CD4-positive, alpha-beta T cell treated with Interleukin-10 for 1 hour (primary cell): ENCODE measurements around the gene ACSM5.
"Not testable (repeated sequence)": the region's sequence is repeated elsewhere in the genome, so short reads cannot be mapped to it uniquely, and the experiment has no call there.

ENCODE experiments used
- DNase-seq: peaks from one replicate; pipeline ENCODE4 v3.0.0-alpha.2; 2020

The ACSM5 gene

DNA sequence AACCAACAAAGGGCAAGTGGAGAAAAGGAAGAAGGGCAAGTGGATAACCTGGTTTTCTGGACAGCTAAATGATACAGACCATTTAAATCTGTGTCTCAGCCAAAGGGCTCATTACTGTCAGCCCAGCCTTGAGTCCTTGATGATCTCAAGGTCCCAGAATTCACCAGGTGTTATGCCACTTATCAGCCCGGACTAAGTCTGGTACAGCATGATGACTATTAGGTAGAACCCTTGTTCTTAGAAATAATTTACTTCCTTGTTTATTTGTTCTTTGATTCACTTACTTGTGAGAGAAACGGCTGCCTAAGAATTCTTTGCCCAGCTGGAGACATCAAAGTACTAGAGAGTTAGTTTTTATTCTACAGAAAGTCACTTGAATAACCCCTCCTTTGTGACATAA is 8.3 kb upstream of the ACSM5 start:
- no peak for DNase-seq

GRCh38 chr16:20401475-20402016 is 7.8 kb upstream of the ACSM5 start:
- no peak for DNase-seq

GRCh38 chr16:20402651-20403050 is 6.7 kb upstream of the ACSM5 start:
- no peak for DNase-seq

- no peak for DNase-seq
These were observed 4.7 kb upstream of the ACSM5 start, which contains the start of gene PDILT for GRCh38 chr16:20404637-20405036. Gene PDILT (minus strand): TSS chr16:20404737. CDS start chr16:20399300, 5,437 bp downstream.

DNA sequence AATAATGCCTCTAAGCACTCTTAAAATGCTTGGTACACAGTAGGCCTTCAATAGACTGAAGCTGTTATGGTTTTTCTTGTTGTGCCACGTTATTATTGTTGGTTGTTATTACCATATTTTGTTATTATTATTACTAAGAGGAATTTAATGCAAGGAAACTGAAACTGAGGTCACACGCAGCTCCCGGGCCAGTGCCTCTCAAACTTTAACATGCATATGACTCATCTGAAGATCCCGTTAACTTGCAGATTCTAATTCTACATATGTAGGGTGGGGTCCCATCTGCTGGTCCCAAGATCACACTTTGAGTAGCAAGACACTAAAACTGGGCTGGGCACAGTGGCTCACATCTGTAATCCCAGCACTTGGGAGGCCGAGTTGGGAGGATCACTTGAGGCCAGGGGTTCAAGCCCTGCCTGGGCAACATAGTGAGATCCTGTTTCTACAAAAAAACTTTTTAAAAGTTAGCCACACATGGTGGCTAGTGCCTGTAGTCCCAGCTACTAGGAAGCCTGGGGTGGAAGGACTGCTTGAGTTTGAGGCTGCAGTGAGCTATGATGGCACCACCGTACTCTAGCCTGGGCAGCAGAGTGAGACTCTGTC is 888 bp downstream of the ACSM5 start:
- no peak for DNase-seq

DNA sequence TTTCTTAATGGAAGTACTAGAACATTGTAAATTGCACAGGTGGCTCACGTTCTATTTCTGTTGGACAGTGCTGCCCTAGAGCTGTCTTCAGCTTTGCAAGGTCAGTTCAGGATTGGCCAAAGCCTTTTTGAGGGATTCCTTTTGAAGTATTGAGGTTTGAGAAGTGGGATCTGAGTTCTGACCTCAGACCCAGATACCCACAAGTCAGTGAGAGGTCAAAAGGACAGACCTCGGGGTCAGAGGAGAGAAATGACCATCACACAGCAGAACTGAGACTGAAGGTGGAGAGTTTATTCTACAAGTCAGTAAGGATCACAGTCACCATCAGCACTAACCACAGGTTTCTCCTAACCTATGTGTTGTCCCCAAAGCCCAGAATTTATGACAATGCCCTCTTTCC is 1.7 kb downstream of the ACSM5 start:
- DNase-seq = no peak

DNA sequence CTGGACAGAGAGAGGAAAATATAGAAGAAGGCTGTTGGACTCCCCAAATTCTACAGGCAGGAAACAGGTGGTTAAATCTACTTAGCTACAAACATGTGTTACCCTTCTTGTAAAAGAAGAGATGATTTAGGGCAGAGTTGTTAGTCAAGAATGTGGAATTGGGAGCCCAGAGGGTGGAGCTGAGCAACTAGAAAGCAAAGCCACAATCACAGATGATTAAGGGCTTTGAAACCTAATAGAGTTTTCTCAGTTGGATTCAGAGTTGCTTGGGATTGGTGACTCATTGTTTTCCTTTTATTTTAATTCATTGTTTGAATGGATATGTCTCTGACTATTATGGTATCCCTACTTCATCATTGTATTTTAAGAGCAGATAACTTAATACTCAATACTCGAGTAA is 6.2 kb downstream of the ACSM5 start:
- DNase-seq = no peak

DNA sequence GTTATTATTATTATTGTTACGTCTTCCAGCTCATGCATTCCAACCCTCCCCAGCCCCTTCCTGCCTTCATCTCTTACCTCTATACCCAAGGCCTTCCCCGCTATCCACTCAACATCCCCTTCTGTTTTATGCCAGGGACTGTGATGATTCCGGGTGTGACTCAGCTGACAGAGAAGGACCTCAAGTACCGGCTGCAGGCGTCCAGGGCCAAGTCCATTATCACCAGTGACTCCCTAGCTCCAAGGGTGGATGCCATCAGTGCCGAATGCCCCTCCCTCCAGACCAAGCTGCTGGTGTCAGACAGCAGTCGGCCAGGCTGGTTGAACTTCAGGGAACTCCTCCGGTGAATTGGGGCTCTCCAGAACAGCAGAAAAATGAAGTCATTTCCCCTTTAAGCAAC is 9.8 kb downstream of the ACSM5 start:
- not testable (repeated sequence) for DNase-seq

DNA sequence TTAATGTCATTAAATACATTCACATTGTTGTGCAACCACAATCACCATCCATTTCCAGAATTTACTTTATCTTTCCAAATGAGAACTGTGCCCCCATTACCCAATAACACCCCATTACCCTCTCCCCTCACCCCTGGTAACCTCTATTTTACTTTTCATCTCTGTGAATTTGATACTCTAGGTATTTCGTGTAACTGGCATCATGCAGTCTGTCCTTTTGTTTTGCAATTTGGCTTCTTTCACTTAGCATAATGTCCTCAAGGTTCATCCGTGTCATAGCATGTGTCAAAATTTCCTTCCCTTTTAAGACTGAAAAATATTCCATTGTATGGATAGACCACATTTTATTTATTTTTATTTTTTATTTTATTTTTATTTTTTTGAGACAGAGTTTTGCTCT is 12.4 kb downstream of the ACSM5 start:
- not testable (repeated sequence) for DNase-seq

- DNase-seq = not testable (repeated sequence)
These were observed 14.4 kb downstream of the ACSM5 start for GRCh38 chr16:20423772-20424128.

GRCh38 chr16:20424129-20424866 is 15.0 kb downstream of the ACSM5 start:
- DNase-seq = no peak

- DNase-seq = not testable (repeated sequence)
These were observed 18.1 kb downstream of the ACSM5 start for GRCh38 chr16:20427401-20427797.

DNA sequence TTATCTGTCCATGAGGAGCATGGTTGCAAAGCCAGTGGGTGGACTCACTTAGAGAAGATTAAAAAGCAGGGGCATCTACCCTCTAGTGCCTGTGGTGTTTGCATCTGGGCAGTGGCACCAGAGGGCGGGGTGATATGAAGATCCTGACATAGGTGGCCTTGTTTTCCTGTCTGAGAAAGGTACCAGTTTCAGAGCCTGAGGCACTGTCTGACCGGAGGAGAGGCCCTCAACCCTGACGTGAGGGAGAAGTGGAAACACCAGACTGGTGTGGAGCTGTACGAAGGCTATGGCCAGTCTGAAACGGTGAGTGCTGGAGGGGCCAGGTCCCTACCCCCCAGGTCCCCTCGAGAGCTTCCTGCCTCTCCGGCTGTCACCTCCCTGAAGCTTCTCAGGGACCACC is 20.2 kb downstream of the ACSM5 start:
- DNase-seq = not testable (repeated sequence)

DNA sequence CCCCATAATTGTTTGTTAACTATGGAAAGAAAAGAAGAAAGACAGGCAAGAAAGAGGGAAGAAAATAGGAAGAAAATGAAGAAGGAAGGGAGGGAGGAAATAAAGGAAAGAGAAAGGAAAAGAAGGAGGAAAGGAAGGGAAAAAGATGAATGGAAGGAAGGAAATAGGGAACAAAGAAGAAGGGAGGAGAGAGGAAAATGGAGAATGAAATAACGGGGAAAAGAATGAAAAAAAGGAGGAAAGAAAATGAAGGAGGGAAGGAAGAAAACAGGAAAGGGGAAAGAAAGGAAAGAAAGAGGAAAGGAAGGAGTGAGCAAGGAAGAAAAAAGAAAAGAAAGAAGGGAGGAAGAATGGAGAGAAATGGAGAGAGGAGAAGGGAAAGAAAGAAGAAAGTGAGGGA is 21.1 kb downstream of the ACSM5 start:
- DNase-seq = not testable (repeated sequence)

DNA sequence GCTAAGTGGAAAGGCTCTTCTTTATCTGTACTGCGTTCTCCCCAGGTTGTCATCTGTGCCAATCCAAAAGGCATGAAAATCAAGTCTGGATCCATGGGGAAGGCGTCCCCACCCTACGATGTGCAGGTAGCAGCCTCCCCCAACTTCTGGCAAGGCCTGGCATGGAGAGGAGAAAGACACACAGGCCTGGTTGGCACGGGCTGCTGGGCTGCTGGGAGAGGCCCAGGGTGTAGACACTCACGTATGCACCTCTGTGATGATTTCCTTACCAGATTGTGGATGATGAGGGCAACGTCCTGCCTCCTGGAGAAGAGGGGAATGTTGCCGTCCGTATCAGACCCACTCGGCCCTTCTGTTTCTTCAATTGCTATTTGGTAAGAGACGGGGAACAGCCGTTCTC is 21.6 kb downstream of the ACSM5 start:
- DNase-seq = no peak

- not testable (repeated sequence) for DNase-seq
These were observed 29.6 kb downstream of the ACSM5 start for GRCh38 chr16:20438950-20439349.

- not testable (repeated sequence) for DNase-seq
These were observed 30.5 kb downstream of the ACSM5 start for GRCh38 chr16:20439820-20440231.

DNA sequence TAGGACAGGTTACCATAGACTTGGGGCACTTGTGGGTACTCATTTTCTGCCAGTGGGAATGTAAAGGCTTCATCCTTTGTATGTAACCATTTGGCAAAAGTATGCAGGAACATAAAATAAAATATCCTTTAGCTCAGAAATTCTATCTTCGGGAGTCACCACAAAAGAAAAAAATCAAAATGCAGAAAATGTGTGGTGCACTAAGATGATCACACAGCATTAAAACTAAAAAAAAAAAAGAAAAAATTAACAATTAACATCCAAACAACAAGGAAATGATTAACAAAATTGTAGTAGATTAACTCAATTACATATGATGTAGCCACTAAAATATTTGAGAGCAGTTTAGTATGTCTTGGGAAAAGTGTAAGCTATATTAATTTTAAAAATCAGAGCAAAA is 31.4 kb downstream of the ACSM5 start:
- DNase-seq = not testable (repeated sequence)

- DNase-seq = no peak
These were observed 31.9 kb downstream of the ACSM5 start for GRCh38 chr16:20441191-20441590.

- DNase-seq = not testable (repeated sequence)
These were observed 32.5 kb downstream of the ACSM5 start for GRCh38 chr16:20441859-20442258.

DNA sequence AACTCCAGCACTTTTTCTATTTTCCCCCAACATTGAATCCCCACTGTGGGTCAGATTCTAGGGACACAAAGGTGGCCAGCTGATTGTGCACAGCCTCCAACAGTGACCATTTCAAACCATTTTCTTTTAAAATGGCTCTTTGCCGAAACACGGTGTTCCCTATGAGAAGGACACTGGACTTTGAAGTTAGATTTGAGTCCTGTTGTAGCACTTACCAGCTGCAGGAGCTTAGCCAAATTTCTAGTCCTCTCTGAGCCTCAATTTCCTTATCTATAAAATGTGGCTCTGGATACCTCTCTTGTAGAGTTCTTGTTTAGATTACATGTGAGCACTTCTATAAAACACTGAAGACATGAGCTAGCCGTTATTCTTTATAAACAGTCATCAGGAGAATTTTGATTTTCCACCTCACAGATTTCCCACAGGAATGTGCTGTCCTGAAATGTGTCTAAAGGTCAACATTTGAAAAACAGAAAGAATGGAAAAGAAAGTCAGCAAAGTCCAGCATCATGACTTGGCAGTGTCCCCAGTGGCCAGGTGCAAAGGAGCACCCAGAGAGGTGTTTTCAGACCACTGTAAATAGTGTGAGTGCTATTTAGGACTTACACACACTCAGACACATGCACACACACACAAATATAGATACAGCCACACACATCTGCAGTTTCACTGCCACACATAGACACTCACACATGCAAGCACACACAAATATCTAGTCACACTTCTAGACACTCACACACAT is 37.5 kb downstream of the ACSM5 start:
- DNase-seq = not testable (repeated sequence)

GRCh38 chr16:20451364-20451763 is 42.0 kb downstream of the ACSM5 start, which contains the start of gene ACSM2A:
Gene ACSM2A (plus strand): TSS chr16:20451521. CDS start chr16:20460115, 8,594 bp downstream.
- DNase-seq = not testable (repeated sequence)

DNA sequence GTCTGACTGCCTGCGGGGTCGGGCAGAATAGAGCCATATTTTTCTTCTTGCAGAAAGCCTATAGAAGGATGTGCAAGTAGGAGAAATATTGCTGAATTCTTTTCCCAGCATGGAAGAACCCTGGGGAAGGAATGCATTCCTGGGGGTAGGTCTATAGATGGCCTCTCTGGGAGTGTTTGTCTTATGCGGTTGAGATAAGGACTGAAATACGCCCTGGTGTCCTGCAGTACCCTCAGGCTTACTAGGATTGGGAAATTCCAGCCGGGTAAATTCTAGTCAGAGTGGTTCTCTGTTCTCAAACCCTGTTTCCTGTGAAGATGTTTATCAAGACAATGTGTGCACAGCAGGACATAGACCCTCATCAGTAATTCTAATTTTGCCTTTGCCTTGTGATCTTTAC is 44.3 kb downstream of the ACSM5 start:
- DNase-seq = not testable (repeated sequence)
